B cell (primary cell): ENCODE measurements around the gene LSP1. TPM values are rescaled to one million over a fixed set of nuclear protein-coding genes. Genes with fewer than 3 reads are reported as not detected.

Experiments used
- ATAC-seq: fragments of 200-7000 bp; cut with Tn5 transposase; one replicate; pipeline ENCODE4 v1.10.0; 2021; ENCODE audit warnings: low read depth, mild to moderate bottlenecking, moderate number of reproducible peaks, moderate library complexity
- CTCF ChIA-PET: fragments of 350-600 bp; sonication (Branson Sonifier 250); formaldehyde crosslinking; loops from one replicate; lab custom pipeline; 2021; ENCODE audit warnings: antibody characterized with exemption, inconsistent platforms; lab: Charles Lee
- POLR2A ChIA-PET: fragments of 350-600 bp; sonication (Branson Sonifier 250); formaldehyde crosslinking; loops from one replicate; lab custom pipeline; 2021; ENCODE audit warnings: antibody characterized with exemption; lab: Charles Lee
- DNase-seq: peaks from one replicate; pipeline ENCODE4 v3.0.0; 2013
- H2AFZ ChIP-seq: 2 replicates; pipeline ENCODE4 v1.6.1; 2012; ENCODE audit warnings: mild to moderate bottlenecking, low read depth, low read length; ENCODE audit not compliant: insufficient read depth, poor library complexity, severe bottlenecking
- H3K27ac ChIP-seq, 2 donors: 1 replicate in 1 of 2; 2 replicates in 1 of 2; pipeline ENCODE4 v1.5.1; 2012 to 2013; ENCODE audit warnings: low read length in 2 of 2, mild to moderate bottlenecking in 2 of 2, moderate library complexity in 1 of 2
- H3K27me3 ChIP-seq, 4 experiments: fragments of 200-600 bp in 1 of 4; sonication (generic) in 1 of 4; replicated peaks in 1 of 4; 1 replicate in 2 of 4; 2 replicates in 2 of 4; pipeline versions ENCODE4 v1.6.1 to v1.7.0; 2013 to 2016; ENCODE audit warnings: low read length in 3 of 4, mild to moderate bottlenecking in 2 of 4, mixed read lengths in 1 of 4, moderate library complexity in 1 of 4; ENCODE audit not compliant: insufficient read depth in 4 of 4, control insufficient read depth in 3 of 4; ENCODE audit errors: control extremely low read depth in 1 of 4
- H3K36me3 ChIP-seq, 2 experiments: replicated peaks in 1 of 2; 1 replicate in 1 of 2; 2 replicates in 1 of 2; pipeline versions ENCODE4 v1.6.1 to v1.7.1; 2013; ENCODE audit warnings: low read length in 1 of 2; ENCODE audit not compliant: insufficient read depth in 2 of 2, control insufficient read depth in 1 of 2; ENCODE audit errors: control extremely low read depth in 1 of 2, extremely low read depth in 1 of 2
- H3K4me1 ChIP-seq, 2 donors: fragments of 200-600 bp in 1 of 2; sonication (generic) in 1 of 2; 1 replicate in 1 of 2; 2 replicates in 1 of 2; pipeline versions ENCODE4 v1.5.1 to v1.6.1; 2013 to 2017; ENCODE audit warnings: low read length in 2 of 2; ENCODE audit not compliant: control insufficient read depth in 2 of 2, insufficient read depth in 2 of 2
- H3K4me2 ChIP-seq: replicated peaks from 2 replicates; pipeline ENCODE3; 2012; ENCODE audit warnings: mild to moderate bottlenecking, low read depth, low read length; ENCODE audit not compliant: poor library complexity, severe bottlenecking
- H3K4me3 ChIP-seq, 5 experiments: fragments of 200-600 bp in 1 of 5; sonication (generic) in 1 of 5; 1 replicate in 3 of 5; 2 replicates in 2 of 5; pipeline versions ENCODE4 v1.5.1 to v1.7.0; 2011 to 2016; ENCODE audit warnings: low read length in 4 of 5, mild to moderate bottlenecking in 4 of 5, low read depth in 2 of 5, control low read depth in 1 of 5, moderate library complexity in 1 of 5; ENCODE audit not compliant: insufficient read depth in 1 of 5; ENCODE audit errors: control extremely low read depth in 1 of 5, extremely low read depth in 1 of 5
- H3K79me2 ChIP-seq: fragments of 200-600 bp; sonication (generic); one replicate; pipeline ENCODE4 v1.6.0; 2016; ENCODE audit warnings: low read length; ENCODE audit not compliant: control insufficient read depth, insufficient read depth
- H3K9ac ChIP-seq: fragments of 200-600 bp; sonication (generic); 2 replicates; pipeline ENCODE4 v1.6.1; 2017; ENCODE audit warnings: mild to moderate bottlenecking, low read length, moderate library complexity
- H3K9me3 ChIP-seq, 3 donors: one replicate each; pipeline versions ENCODE4 v1.6.1 to v1.7.1; 2013; ENCODE audit warnings: low read length in 2 of 3; ENCODE audit not compliant: control insufficient read depth in 2 of 3, insufficient read depth in 1 of 3; ENCODE audit errors: control extremely low read depth in 1 of 3
- H4K20me1 ChIP-seq: 2 replicates; pipeline ENCODE4 v1.6.0; 2012; ENCODE audit warnings: mild to moderate bottlenecking, low read length; ENCODE audit not compliant: insufficient read depth, control insufficient read depth, poor library complexity, severe bottlenecking
- H3K27ac Mint-ChIP-seq: one replicate; pipeline ENCODE4 v1.8.0; 2021; ENCODE audit warnings: mixed read lengths
- H3K27me3 Mint-ChIP-seq: one replicate; pipeline ENCODE4 v1.8.0; 2021; ENCODE audit warnings: mixed read lengths
- H3K4me1 Mint-ChIP-seq: one replicate; pipeline ENCODE4 v1.8.0; 2021; ENCODE audit warnings: mixed read lengths
- H3K4me3 Mint-ChIP-seq: one replicate; pipeline ENCODE4 v1.8.0; 2021; ENCODE audit warnings: mixed read lengths
- H3K9me3 Mint-ChIP-seq: one replicate; pipeline ENCODE4 v1.8.0; 2022; ENCODE audit warnings: mixed read lengths; ENCODE audit not compliant: insufficient read depth
- EZH2 ChIP-seq: IDR thresholded peaks from 2 replicates; pipeline ENCODE4 v1.6.1; 2012; ENCODE audit warnings: borderline replicate concordance, low read depth, mild to moderate bottlenecking, moderate library complexity, low read length; ENCODE audit not compliant: insufficient read depth, poor library complexity, severe bottlenecking
- WGBS: methylation state at CpG from one replicate; pipeline ENCODE4 v1.1.5; 2013; ENCODE audit warnings: missing lambda C conversion rate; ENCODE audit not compliant: insufficient coverage; 5-methylcytosine and 5-hydroxymethylcytosine counted together
- intact Hi-C: fragments of 100-400 bp; cut with micrococcal nuclease; formaldehyde crosslinking; loops from one replicate; pipeline ENCODE4 v1.10.0; 2022
- polyA plus RNA-seq: library from polyadenylated mRNA; depleted of rRNA; stranded (reverse); fragments of >200 nt; gene quantifications from 2 replicates; pipeline ENCODE4 v1.2.3, GENCODE V29; 2012
- total RNA-seq, 2 donors: library from RNA; stranded (reverse); fragments of 120-200 nt in 1 of 2; gene quantifications; 1 replicate in 1 of 2; 2 replicates in 1 of 2; pipeline versions ENCODE4 v1.2.3 to v1.2.4, GENCODE V29; 2013 to 2022
- TF ChIP-seq, protein P1 (sequence below): fragments of 200-600 bp; IDR thresholded peaks from one replicate; pipeline ENCODE4 v1.8.0; 2022; ENCODE audit warnings: antibody characterized with exemption, mild to moderate bottlenecking

Gene LSP1
- total and polyA plus RNA-seq, 2 donors (not counting 1 experiment from before 2014, with no cell fraction given), result 249 to 446 TPM

DNA sequence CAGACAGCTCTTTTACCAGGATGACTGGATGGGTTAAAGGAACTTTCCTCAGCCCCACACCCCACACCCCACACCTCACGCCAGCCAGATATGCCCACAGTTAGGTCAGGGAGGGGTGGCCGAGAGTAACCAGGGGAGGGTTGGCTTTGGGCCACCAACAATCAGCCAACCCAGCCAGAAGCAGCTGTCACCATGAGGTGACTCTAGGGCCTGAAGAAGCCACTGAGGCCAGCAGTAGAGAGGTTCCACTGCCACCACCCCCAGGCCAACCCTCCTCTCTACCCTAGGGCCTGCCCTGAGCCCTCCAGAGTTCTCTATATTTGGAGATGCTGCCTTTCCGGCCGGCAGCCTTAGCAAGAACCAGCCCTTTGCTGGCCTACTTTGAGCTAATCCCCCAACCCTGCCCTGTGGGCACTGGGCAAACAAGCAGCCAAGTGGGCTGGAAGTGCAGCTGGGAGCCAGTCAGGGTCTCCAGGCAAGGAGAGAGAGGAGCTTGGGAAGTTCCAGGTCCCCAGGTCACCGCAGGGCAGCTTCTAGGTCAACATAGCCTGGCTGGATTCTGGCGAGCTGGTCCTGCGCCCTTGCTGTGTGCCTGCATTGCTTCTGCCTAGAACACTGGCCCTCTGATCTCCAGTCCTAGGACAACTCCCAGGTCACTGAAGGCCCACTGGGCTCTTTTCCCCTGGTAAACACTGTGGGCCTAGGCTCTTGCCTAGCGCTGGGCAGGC, 30.1 kb upstream of the LSP1 start:
- H3K36me3 ChIP-seq, result no peaks in the 10 kb centered on the region
- no peaks in the 10 kb centered on the region for H3K79me2 ChIP-seq
- no peak overlapping the region for H2AFZ ChIP-seq
- H4K20me1 ChIP-seq, result no peaks in the 10 kb centered on the region
- POLR2A ChIA-PET, result no interaction called here
- ATAC-seq (no peak), DNase-seq (no peak)
- Mint-ChIP-seq H3K4me3 (no peak overlapping the region), H3K27me3 (peaks cover 14% of the 10 kb centered on the region), H3K4me1 (no peaks in the 10 kb centered on the region), H3K9me3 (peaks cover 2% of the 10 kb centered on the region), H3K27ac (no peak overlapping the region)
- no peak overlapping the region for H3K27ac ChIP-seq
- peaks cover 0 to 5% (median 0%) of the 10 kb centered on the region in 4 experiments for H3K27me3 ChIP-seq
- peaks cover 0 to 10% (median 7%) of the 10 kb centered on the region in 3 donors for H3K9me3 ChIP-seq
- H3K9ac ChIP-seq, result no peak overlapping the region
- no peak overlapping the region for H3K4me3 ChIP-seq
- H3K4me1 ChIP-seq, result no peaks in the 10 kb centered on the region
- TF ChIP-seq, protein P1, sequence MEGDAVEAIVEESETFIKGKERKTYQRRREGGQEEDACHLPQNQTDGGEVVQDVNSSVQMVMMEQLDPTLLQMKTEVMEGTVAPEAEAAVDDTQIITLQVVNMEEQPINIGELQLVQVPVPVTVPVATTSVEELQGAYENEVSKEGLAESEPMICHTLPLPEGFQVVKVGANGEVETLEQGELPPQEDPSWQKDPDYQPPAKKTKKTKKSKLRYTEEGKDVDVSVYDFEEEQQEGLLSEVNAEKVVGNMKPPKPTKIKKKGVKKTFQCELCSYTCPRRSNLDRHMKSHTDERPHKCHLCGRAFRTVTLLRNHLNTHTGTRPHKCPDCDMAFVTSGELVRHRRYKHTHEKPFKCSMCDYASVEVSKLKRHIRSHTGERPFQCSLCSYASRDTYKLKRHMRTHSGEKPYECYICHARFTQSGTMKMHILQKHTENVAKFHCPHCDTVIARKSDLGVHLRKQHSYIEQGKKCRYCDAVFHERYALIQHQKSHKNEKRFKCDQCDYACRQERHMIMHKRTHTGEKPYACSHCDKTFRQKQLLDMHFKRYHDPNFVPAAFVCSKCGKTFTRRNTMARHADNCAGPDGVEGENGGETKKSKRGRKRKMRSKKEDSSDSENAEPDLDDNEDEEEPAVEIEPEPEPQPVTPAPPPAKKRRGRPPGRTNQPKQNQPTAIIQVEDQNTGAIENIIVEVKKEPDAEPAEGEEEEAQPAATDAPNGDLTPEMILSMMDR, result no peak
- TF ChIP-seq EZH2, result no peak
- intact Hi-C loops, result no loop called here
- no peak overlapping the region for H3K4me2 ChIP-seq
- CTCF ChIA-PET, result interaction anchor here (1.4 to 1.6 kb wide), 3 partner anchors 10 to 178 kb away, joined by 3 to 8 read pairs (median 5); no protein-coding TSS in a partner anchor
- WGBS, result 93% methylated on average over 7 of the region's 8 CpGs
